Activated B cell treated with CpG ODN at 0.5 μM for 24 hours (primary cell): ENCODE measurements around the gene SARS2. TPM values are rescaled to one million over a fixed set of nuclear protein-coding genes. Genes with fewer than 3 reads are reported as not detected.
A peak's percentile ranks its signal among the peaks of the same experiment; 100 is the strongest.
"Not testable (repeated sequence)": the region's sequence is repeated elsewhere in the genome, so short reads cannot be mapped to it uniquely, and the experiment has no call there.

Experiments
- ATAC-seq: fragments of 200-7000 bp; cut with Tn5 transposase; one replicate; pipeline ENCODE4 v1.10.0; 2021; ENCODE audit warnings: low read depth, mild to moderate bottlenecking, moderate library complexity
- CTCF ChIA-PET: fragments of 350-600 bp; sonication (Branson Sonifier 250); formaldehyde crosslinking; loops from one replicate; lab custom pipeline; 2021; ENCODE audit warnings: antibody characterized with exemption; lab: Charles Lee
- POLR2A ChIA-PET: fragments of 350-600 bp; sonication (Branson Sonifier 250); formaldehyde crosslinking; loops from one replicate; lab custom pipeline; 2021; ENCODE audit warnings: antibody characterized with exemption; lab: Charles Lee
- DNase-seq: peaks from one replicate; pipeline ENCODE4 v3.0.0; 2022
- H3K27ac Mint-ChIP-seq: one replicate; pipeline ENCODE4 v1.8.0; 2020; ENCODE audit warnings: mixed read lengths
- H3K27me3 Mint-ChIP-seq: one replicate; pipeline ENCODE4 v1.8.0; 2021; ENCODE audit warnings: mixed read lengths
- H3K36me3 Mint-ChIP-seq: one replicate; pipeline ENCODE4 v1.8.0; 2021; ENCODE audit warnings: low read depth, mixed read lengths
- H3K4me1 Mint-ChIP-seq: one replicate; pipeline ENCODE4 v1.8.0; 2021; ENCODE audit warnings: mixed read lengths
- H3K4me3 Mint-ChIP-seq: one replicate; pipeline ENCODE4 v1.8.0; 2020; ENCODE audit warnings: mild to moderate bottlenecking, mixed read lengths
- H3K9me3 Mint-ChIP-seq: one replicate; pipeline ENCODE4 v1.8.0; 2020; ENCODE audit warnings: mixed read lengths
- intact Hi-C: fragments of 100-400 bp; cut with micrococcal nuclease; formaldehyde crosslinking; loops from one replicate; pipeline ENCODE4 v1.15.1; 2024
- total RNA-seq: library from RNA; stranded (reverse); gene quantifications from 2 replicates; pipeline ENCODE4 v1.2.3, GENCODE V29; 2022
- TF ChIP-seq, protein P1 (sequence below): fragments of 200-600 bp; IDR thresholded peaks from one replicate; pipeline ENCODE4 v1.8.0; 2022; ENCODE audit warnings: antibody characterized with exemption, mild to moderate bottlenecking

SARS2 gene
- total RNA-seq, 1 donor from 2014 or later: 50.9 TPM

DNA sequence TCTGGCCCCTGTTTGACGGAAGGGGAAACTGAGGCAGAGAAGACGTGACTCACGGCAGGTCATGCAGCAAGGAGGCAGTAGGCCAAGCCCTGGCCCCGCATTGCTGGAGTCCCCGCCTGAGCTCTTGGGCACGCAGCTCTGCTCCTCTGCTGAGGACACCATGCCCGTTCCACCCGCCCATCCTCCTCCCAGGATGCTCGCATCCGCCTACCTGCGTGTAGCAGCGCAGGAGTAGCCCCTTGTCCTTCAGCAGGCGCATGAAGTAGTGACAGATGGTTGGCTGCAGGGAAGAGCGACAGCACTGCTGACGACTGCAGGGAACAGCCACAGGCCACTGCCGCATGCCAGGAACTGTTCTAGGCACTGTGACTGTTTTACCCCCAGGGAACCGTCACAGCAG is 41.7 kb downstream of the SARS2 start:
- TF ChIP-seq, protein P1, sequence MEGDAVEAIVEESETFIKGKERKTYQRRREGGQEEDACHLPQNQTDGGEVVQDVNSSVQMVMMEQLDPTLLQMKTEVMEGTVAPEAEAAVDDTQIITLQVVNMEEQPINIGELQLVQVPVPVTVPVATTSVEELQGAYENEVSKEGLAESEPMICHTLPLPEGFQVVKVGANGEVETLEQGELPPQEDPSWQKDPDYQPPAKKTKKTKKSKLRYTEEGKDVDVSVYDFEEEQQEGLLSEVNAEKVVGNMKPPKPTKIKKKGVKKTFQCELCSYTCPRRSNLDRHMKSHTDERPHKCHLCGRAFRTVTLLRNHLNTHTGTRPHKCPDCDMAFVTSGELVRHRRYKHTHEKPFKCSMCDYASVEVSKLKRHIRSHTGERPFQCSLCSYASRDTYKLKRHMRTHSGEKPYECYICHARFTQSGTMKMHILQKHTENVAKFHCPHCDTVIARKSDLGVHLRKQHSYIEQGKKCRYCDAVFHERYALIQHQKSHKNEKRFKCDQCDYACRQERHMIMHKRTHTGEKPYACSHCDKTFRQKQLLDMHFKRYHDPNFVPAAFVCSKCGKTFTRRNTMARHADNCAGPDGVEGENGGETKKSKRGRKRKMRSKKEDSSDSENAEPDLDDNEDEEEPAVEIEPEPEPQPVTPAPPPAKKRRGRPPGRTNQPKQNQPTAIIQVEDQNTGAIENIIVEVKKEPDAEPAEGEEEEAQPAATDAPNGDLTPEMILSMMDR: no peak
- Mint-ChIP-seq H3K36me3 (peaks cover 25% of the 10 kb centered on the region), H3K4me3 (no peak overlapping the region), H3K27ac (no peak overlapping the region), H3K9me3 (no peaks in the 10 kb centered on the region), H3K27me3 (no peaks in the 10 kb centered on the region), H3K4me1 (no peaks in the 10 kb centered on the region)
- CTCF ChIA-PET: interaction anchor here (1.3 to 2.7 kb wide), 7 partner anchors 8 to 485 kb away, joined by 3 to 22 read pairs (median 10); partner anchors contain the start of genes ECH1, FAM98C, MRPS12 and RINL
- intact Hi-C loops: loop anchor here (10.0 kb wide), 1 partner anchor 374 kb away; no protein-coding TSS in a partner anchor
- ATAC-seq (no peak), DNase-seq (no peak)
- POLR2A ChIA-PET: interaction anchor here (1.4 to 1.6 kb wide), 2 partner anchors 10 to 40 kb away, joined by 4 to 8 read pairs; partner anchors contain the start of gene RINL

DNA sequence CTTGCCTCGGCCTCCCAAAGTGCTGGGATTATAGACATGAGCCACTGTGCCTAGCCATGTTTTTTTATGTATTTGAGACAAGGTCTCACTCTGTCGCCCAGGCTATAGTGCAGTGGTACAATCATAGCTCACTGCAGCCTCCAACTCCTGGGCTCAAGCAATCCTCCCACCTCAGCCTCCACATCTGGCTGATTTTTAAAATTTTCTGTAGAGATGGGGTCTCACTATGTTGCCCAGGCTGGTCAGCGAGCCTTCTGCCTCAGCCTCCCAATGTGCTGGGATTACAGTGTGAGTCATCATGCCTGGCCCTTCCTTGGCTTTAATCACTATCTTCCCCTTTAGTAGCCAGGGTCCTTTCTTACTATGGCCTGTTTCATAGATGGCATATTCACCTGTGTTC is 45.9 kb downstream of the SARS2 start:
- H3K27me3 Mint-ChIP-seq, POLR2A ChIA-PET, H3K4me3 Mint-ChIP-seq, H3K9me3 Mint-ChIP-seq, H3K27ac Mint-ChIP-seq, DNase-seq, ATAC-seq: not testable (repeated sequence)
- intact Hi-C loops: loop anchor here (10.0 kb wide), 1 partner anchor 370 kb away; no protein-coding TSS in a partner anchor
- CTCF ChIA-PET: interaction anchor here (1.4 kb wide), 1 partner anchor 482 kb away, joined by 3 read pairs; the partner anchor contains the start of gene FAM98C
- peaks cover 28% of the 10 kb centered on the region for H3K36me3 Mint-ChIP-seq
- H3K4me1 Mint-ChIP-seq: peaks cover 19% of the 10 kb centered on the region

DNA sequence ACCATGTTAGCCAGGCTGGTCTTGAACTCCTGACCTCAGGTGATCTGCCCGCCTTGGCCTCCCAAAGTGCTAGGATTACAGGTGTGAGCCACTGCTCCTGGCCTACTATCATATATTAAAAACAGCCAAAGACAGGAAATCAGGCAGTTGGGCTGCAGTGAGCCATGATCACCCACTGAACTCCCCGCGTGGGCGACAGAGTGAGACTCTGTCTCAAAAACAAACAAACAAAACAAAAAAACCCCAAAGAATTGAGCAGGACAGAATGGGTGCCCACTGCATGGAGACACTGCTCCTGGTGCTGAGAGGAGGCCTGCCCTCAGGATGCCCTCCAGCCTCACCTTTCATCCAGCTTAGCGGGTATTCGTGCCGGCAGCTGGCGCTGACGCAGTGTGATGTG is 47.3 kb downstream of the SARS2 start:
- Mint-ChIP-seq H3K4me1 (peaks cover 32% of the 10 kb centered on the region), H3K27me3 (no peaks in the 10 kb centered on the region), H3K27ac (peak overlapping the region; percentile 52), H3K4me3 (no peak overlapping the region), H3K9me3 (no peaks in the 10 kb centered on the region), H3K36me3 (peaks cover 14% of the 10 kb centered on the region)
- TF ChIP-seq, protein P1: no peak
- ChIA-PET POLR2A (no interaction called here), CTCF (no interaction called here)
- DNase-seq (no peak), ATAC-seq (no peak)
- intact Hi-C loops: loop anchor here (10.0 kb wide), 1 partner anchor 368 kb away; no protein-coding TSS in a partner anchor

DNA sequence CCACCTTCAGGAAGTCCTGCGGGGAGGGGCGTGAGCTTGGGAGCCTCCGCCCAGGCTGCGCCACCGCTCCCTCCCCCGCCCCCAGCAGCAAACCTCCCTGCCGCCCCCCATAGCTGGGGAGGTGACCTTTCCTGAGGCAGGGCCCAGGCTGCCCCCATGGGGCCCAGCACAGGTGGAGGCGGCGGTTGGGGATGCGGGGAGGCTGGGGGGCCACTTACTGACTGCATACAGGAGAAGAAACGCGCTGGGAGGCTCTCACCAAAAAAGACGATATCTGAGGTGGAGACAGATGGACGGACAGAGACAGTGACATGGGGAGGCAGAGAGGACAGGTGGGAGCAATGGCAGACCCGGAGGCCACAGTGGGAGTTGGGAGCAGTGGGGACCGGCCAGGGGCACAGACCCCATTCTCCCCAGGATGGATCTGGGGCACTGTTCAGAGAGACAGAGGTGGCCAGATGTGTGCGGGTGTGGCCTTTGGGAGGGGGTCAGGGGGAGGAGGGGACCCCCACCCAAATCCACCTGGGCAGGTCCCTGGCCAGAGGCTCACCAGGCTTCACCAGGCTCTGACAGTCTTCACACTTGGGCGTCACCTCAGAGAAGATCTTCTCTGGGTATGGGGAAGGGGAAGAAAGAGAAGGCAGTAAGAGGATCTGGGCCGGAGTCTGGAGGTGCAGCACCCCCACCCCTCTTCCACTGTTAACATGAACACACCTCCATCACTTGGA is 49.5 kb downstream of the SARS2 start:
- DNase-seq: no peak
- no peaks in the 10 kb centered on the region for H3K9me3 Mint-ChIP-seq
- no peaks in the 10 kb centered on the region for H3K27me3 Mint-ChIP-seq
- no peak for ATAC-seq
- intact Hi-C loops: loop anchor here (10.0 kb wide), 1 partner anchor 366 kb away; no protein-coding TSS in a partner anchor
- no peak overlapping the region for H3K4me3 Mint-ChIP-seq
- POLR2A ChIA-PET: interaction anchor here (1.0 to 7.4 kb wide), 3 partner anchors 11 to 30 kb away, joined by 6 to 125 read pairs (median 39); partner anchors contain the start of gene HNRNPL
- TF ChIP-seq, protein P1: no peak
- CTCF ChIA-PET: no interaction called here
- peak overlapping the region; percentile 68 for H3K27ac Mint-ChIP-seq
- peaks cover 47% of the 10 kb centered on the region for H3K4me1 Mint-ChIP-seq
- peaks cover 19% of the 10 kb centered on the region for H3K36me3 Mint-ChIP-seq

DNA sequence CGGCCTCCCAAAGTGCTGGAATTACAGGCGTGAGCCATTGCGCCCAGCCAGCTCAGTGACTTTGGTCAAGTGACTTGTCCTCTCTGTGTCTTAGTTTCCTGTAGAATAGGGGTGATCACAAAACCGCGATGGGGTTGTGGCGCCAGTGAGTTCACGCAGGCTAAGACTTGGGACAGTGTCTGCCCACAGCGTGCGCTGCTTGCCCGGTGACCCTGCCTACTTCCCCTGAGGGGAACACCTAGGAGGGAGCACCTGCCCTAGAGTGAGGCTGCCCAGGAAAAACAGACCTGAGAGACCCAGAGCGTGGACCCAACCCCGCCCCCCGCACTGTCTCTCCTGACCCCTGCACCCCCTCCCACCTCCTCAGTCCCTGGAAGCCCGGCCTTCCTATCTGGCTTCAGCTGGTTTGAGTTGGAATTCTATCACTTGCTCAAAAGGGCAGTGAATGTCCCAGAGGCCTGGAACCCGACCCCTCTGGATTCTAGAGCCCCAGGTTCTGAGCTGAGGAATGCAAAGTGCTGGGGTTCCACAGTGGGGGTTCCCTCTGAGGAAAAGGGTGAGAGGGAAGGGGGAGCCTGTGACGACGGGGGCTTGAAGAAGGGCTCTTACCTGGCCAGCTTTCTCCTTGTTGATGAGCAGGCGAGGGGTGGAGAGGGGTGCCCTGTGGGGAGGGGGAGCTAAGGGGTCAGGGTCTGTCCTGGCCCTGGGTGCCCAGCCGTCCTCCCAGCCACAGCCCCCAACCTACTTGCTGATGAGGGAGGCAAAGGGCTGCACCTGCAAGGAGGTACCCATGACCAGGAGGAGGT is 50.3 kb downstream of the SARS2 start:
- intact Hi-C loops: loop anchor here (10.0 kb wide), 1 partner anchor 365 kb away; no protein-coding TSS in a partner anchor
- CTCF ChIA-PET: no interaction called here
- Mint-ChIP-seq H3K4me3 (no peak overlapping the region), H3K4me1 (peaks cover 49% of the 10 kb centered on the region), H3K9me3 (no peaks in the 10 kb centered on the region), H3K27ac (peak overlapping the region; percentile 98), H3K27me3 (no peaks in the 10 kb centered on the region), H3K36me3 (peaks cover 22% of the 10 kb centered on the region)
- TF ChIP-seq, protein P1: no peak
- DNase-seq (no peak), ATAC-seq (no peak)
- POLR2A ChIA-PET: interaction anchor here (0.7 to 7.4 kb wide), 8 partner anchors 10 to 524 kb away, joined by 3 to 125 read pairs (median 4); partner anchors contain the start of gene HNRNPL
